ENCODE data around the gene TAF15. TPM values are rescaled to one million over a fixed set of nuclear protein-coding genes. Genes with fewer than 3 reads are reported as not detected.

TAF15 gene
- total RNA-seq, 1 donor = 74.3 TPM

- H3K4me3 ChIP-seq (ENCODE audit: low read depth, low read length) = no peak overlapping the region
- DNase-seq (ENCODE audit: low read depth) = no peak
- TF ChIP-seq CTCF (IDR thresholded peaks at IDR 0.05; ENCODE audit: insufficient read depth, low read length) = no peak
Observed at GRCh38 chr17:35784895-35785294, 24.4 kb upstream of the TAF15 start.

GRCh38 chr17:35786941-35787432 lies 22.3 kb upstream of the TAF15 start:
- H3K4me3 ChIP-seq (ENCODE audit: low read depth, low read length) = no peak overlapping the region
- no peak for TF ChIP-seq CTCF (IDR thresholded peaks at IDR 0.05; ENCODE audit: insufficient read depth, low read length)
- no peak for DNase-seq (ENCODE audit: low read depth)

DNA sequence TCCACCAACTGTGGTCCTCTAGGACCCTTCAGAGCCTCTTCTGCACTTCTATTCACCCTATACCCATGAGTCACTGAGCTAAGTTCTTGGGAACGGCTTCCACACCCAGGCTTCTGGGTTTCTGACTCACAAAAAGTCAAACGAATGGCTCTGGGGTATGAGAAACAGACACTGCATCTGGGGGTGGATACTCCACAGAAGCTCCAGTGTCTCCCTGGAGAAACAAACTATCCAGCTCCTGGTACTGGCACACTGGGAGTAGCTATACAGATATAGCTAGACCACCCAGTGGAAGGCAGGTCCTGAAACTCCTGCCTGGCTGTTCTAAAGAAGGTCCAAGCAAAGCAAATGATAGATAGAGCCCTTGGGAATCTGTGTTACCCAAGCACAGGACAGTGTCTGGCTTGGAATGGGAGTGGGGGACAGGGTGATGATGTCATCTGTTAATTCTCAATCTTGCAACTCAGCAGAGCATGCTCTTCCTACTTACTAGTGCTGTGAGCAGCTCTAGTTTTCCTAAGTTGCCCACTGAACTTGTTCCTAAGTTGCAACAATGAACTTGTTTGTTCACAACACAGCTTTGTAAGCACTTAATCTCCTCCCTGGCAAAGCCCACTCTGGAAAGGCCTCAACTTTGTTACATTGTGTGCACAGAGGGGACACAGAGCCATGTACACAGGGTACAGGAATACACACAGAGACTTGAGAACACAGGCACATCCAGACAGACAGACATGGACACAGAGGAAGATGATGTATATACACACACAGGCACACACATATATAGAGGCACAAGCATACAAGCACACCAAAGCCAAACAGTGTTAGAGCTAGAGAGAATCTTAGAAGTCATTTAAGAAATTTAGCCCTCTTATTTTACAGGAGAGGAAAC lies 20.6 kb upstream of the TAF15 start:
- DNase-seq (ENCODE audit: low read depth) = peak; percentile 78
- TF ChIP-seq CTCF (IDR thresholded peaks at IDR 0.05; ENCODE audit: insufficient read depth, low read length) = no peak
- H3K4me3 ChIP-seq (ENCODE audit: low read depth, low read length) = no peak overlapping the region

DNA sequence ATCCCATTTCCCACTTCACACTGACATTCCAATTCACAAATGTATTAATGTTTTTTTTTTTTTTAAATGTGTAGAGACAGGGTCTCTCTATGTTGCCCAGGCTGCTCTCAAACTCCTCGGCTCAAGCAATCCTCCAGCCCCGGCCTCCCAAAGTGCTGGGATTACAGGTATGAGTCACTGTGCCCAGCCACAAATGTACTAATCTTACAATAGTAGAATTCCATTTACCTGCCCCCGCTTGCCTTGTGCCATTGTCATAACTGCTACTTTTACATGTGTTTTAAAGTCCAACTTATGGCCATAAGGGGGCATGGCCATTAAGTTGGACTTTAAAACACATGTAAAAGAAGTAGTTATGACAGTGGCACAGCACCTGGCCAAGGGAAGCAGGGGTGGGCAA lies 18.4 kb upstream of the TAF15 start:
- no peak for TF ChIP-seq CTCF (IDR thresholded peaks at IDR 0.05; ENCODE audit: insufficient read depth, low read length)
- no peak for DNase-seq (ENCODE audit: low read depth)

DNA sequence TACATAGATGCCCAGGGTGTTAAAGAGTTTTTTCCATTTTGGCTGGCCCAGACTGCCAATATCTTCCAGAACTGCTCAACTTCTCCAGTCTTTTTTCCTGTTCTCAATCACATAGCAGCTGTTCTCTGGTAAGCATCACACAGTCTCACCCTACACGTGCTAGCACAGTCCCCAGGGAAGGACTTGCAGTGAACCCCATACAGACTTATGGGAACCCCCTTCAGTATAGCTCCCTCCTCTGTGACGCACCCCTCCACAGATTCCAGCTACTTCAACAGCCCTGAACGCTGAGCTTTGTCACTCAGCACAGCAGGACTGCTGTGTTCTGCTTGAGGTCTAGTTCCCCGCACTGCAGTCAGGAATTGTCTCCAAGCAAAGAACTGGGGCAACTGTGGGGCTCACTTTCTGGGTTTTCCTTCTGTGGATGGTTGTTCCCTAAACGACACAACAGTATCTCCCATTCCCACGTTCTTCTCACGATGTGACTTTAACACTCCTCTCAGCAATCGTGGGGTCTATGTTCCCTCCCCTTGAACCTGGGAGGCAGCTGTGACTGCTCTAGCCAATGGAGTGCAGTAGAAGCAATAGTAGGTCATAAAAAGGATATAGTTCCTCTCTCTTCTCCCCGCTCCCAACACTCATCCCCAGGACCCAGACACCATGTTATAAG lies 17.5 kb upstream of the TAF15 start:
- no peak overlapping the region for H3K4me3 ChIP-seq (ENCODE audit: low read depth, low read length)
- no peak for TF ChIP-seq CTCF (IDR thresholded peaks at IDR 0.05; ENCODE audit: insufficient read depth, low read length)
- no peak for DNase-seq (ENCODE audit: low read depth)

More for the DNA sequence above, 18.4 kb upstream of the TAF15 start:
- no peak overlapping the region for H3K4me3 ChIP-seq (ENCODE audit: low read depth, low read length)

DNA sequence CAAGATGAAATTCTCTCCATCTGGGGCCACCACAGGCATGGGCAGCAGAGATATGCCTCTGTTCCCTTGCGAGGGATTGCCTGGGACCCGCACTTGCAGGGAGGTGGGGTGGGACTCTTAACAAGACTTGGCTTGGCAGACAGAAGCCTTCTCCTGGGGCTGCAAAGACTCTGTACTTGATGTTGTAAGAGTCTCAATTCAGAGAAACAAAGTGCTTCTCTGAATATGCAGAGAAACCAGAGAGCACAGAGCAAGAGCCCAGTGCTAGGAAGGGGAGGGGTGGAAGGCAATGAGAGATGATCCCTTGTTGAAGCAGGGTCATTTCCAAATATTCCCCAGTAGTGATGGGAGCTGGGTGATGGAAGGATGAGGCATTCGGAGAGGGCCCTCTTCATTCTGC lies 16.0 kb upstream of the TAF15 start:
- DNase-seq (ENCODE audit: low read depth) = no peak
- TF ChIP-seq CTCF (IDR thresholded peaks at IDR 0.05; ENCODE audit: insufficient read depth, low read length) = no peak

More for the DNA sequence above, 16.0 kb upstream of the TAF15 start:
- H3K4me3 ChIP-seq (ENCODE audit: low read depth, low read length) = no peak overlapping the region
